RWPE2 (cell line): ENCODE measurements around the gene CRADD.
A peak's percentile ranks its signal among the peaks of the same experiment; 100 is the strongest.

Source experiments
- ATAC-seq: fragments of 200-7000 bp; cut with Tn5 transposase; 3 replicates; pipeline ENCODE4 v1.9.1; 2021; ENCODE audit warnings: low read depth
- DNase-seq: peaks from one replicate; pipeline ENCODE4 v3.0.0-alpha.2; 2020; ENCODE audit warnings: low spot score
- H3K27ac ChIP-seq: fragments of 450-650 bp; 2 replicates; pipeline ENCODE4 v1.5.1; 2017; ENCODE audit warnings: mild to moderate bottlenecking; ENCODE audit not compliant: poor library complexity, severe bottlenecking
- H3K27me3 ChIP-seq: fragments of 250-450 bp; sonication (Bioruptor Pico); 2 replicates; pipeline ENCODE4 v1.5.1; 2021; ENCODE audit warnings: mild to moderate bottlenecking, moderate library complexity; ENCODE audit not compliant: insufficient read depth, poor library complexity, severe bottlenecking
- H3K36me3 ChIP-seq: fragments of 250-450 bp; sonication (Bioruptor Pico); 2 replicates; pipeline ENCODE4 v1.5.1; 2020; ENCODE audit warnings: low read depth, mild to moderate bottlenecking, moderate library complexity
- H3K4me1 ChIP-seq: fragments of 250-450 bp; sonication (Bioruptor Pico); 2 replicates; pipeline ENCODE4 v1.5.1; 2021; ENCODE audit warnings: mild to moderate bottlenecking, moderate library complexity; ENCODE audit not compliant: insufficient read depth, poor library complexity, severe bottlenecking
- H3K4me3 ChIP-seq: fragments of 250-450 bp; sonication (Bioruptor Pico); 2 replicates; pipeline ENCODE4 v1.5.1; 2021; ENCODE audit warnings: mild to moderate bottlenecking, moderate library complexity; ENCODE audit not compliant: severe bottlenecking
- H3K9me3 ChIP-seq: fragments of 250-450 bp; sonication (Bioruptor Pico); 2 replicates; pipeline ENCODE4 v1.5.1; 2021; ENCODE audit warnings: mild to moderate bottlenecking, moderate library complexity; ENCODE audit not compliant: severe bottlenecking
- TF ChIP-seq, protein P1 (sequence below): fragments of 450-650 bp; IDR thresholded peaks from one replicate; pipeline ENCODE4 v1.5.1; 2017; ENCODE audit warnings: mild to moderate bottlenecking, moderate library complexity; ENCODE audit not compliant: poor library complexity, severe bottlenecking

CRADD gene

GRCh38 chr12:93807354-93807753 lies 130.2 kb downstream of the CRADD start:
- DNase-seq (no peak), ATAC-seq (no peak)
- H3K4me1 ChIP-seq = peaks cover 41% of the 10 kb centered on the region
- H3K36me3 ChIP-seq = no peaks in the 10 kb centered on the region
- H3K9me3 ChIP-seq = no peaks in the 10 kb centered on the region
- H3K27ac ChIP-seq = no peak overlapping the region
- H3K27me3 ChIP-seq = no peaks in the 10 kb centered on the region
- TF ChIP-seq, protein P1, sequence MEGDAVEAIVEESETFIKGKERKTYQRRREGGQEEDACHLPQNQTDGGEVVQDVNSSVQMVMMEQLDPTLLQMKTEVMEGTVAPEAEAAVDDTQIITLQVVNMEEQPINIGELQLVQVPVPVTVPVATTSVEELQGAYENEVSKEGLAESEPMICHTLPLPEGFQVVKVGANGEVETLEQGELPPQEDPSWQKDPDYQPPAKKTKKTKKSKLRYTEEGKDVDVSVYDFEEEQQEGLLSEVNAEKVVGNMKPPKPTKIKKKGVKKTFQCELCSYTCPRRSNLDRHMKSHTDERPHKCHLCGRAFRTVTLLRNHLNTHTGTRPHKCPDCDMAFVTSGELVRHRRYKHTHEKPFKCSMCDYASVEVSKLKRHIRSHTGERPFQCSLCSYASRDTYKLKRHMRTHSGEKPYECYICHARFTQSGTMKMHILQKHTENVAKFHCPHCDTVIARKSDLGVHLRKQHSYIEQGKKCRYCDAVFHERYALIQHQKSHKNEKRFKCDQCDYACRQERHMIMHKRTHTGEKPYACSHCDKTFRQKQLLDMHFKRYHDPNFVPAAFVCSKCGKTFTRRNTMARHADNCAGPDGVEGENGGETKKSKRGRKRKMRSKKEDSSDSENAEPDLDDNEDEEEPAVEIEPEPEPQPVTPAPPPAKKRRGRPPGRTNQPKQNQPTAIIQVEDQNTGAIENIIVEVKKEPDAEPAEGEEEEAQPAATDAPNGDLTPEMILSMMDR = no peak
- H3K4me3 ChIP-seq = no peak overlapping the region

- DNase-seq = no peak
These were observed 131.2 kb downstream of the CRADD start for GRCh38 chr12:93808169-93808899.

DNA sequence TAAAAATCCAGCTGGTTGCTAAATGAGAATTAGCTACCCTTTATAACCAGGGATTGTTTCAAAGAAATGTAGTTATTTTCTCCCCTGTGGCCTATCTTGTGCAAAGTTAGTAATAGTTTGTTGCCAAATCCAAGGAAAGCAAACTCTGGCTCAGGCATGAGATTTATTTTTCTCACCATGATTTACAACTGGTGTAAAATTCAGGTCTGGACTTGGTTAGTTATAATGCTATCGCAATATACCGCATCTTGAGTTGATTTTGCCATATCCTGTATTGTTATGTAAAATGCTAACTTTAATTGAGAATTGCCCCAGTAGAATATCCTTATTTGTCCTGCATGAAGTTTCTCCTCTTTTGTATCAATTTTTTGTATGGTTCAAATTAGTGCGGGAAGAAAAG lies 135.5 kb downstream of the CRADD start:
- DNase-seq (no peak), ATAC-seq (peak; percentile 24; the same call in 1 of the 3 replicates)
- Histone ChIP-seq H3K27ac (no peak overlapping the region), H3K4me1 (peaks cover 19% of the 10 kb centered on the region), H3K36me3 (no peaks in the 10 kb centered on the region), H3K27me3 (no peaks in the 10 kb centered on the region), H3K9me3 (no peaks in the 10 kb centered on the region), H3K4me3 (no peak overlapping the region)
- TF ChIP-seq, protein P1 = no peak

More at GRCh38 chr12:93808169-93808899, 131.2 kb downstream of the CRADD start:
- TF ChIP-seq, protein P1 = no peak
- Histone ChIP-seq H3K36me3 (no peaks in the 10 kb centered on the region), H3K27ac (peak overlapping the region; percentile 89), H3K9me3 (no peaks in the 10 kb centered on the region), H3K4me1 (peaks cover 39% of the 10 kb centered on the region), H3K27me3 (no peaks in the 10 kb centered on the region), H3K4me3 (no peak overlapping the region)
- no peak for ATAC-seq

GRCh38 chr12:93813186-93813585 lies 136.0 kb downstream of the CRADD start:
- Histone ChIP-seq H3K27me3 (no peaks in the 10 kb centered on the region), H3K4me3 (no peak overlapping the region), H3K27ac (no peak overlapping the region), H3K9me3 (no peaks in the 10 kb centered on the region), H3K36me3 (no peaks in the 10 kb centered on the region), H3K4me1 (peaks cover 19% of the 10 kb centered on the region)
- TF ChIP-seq, protein P1 = no peak
- DNase-seq (no peak), ATAC-seq (no peak)

DNA sequence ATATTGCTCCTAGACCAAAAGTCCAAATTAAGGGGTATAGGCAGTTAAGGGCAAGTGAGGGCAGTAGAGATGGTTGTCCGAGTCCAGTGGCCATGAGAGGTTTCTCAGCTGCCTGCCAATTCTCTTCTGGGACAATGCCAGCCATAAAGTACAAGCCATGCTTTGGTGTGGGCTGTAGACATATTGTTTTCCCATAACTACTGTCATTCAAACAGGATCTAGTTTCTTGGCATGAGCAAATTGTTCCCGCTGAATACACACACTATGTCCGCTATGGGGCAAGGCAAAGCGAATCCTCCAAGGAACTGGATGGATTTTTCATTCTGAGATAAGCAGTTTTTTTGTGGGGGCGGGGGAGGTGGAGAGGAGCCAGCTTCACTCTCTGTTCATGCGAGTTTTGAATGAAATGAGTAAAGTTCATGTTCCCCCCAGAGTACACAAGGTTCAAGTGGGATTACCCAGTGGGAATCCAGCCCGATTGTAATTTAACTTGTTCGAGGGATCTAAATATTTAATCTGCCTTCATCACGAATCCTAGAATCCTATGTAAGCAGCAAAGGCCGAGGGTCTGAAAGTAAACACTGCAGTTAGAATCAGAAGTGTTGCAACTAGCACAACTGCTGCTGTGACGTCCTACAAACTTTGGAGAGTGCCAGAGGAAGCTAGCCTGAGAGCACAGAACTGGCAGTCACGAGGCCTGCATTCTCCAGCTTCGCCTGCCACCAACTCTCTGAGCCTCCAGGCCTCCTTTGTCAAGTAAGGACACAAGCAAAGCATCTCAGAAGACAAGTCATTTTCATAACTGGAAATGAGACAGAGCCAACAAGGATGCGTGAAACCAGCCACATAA lies 137.0 kb downstream of the CRADD start:
- TF ChIP-seq, protein P1 = no peak
- H3K27ac ChIP-seq = no peak overlapping the region
- ATAC-seq = no peak

More for the DNA sequence above, 137.0 kb downstream of the CRADD start:
- Histone ChIP-seq H3K36me3 (no peaks in the 10 kb centered on the region), H3K27me3 (no peaks in the 10 kb centered on the region), H3K4me3 (no peak overlapping the region), H3K9me3 (no peaks in the 10 kb centered on the region), H3K4me1 (peaks cover 19% of the 10 kb centered on the region)
- no peak for DNase-seq
